Medulla oblongata (tissue), 1 donor: ENCODE measurements around the gene CEP72.

Experiments used
- DNase-seq: peaks from one replicate; pipeline ENCODE4 v3.0.0-alpha.2; 2015; ENCODE audit errors: extremely low spot score

The CEP72 gene

GRCh38 chr5:639253-639530, 27.1 kb downstream of the CEP72 start:
- no peak for DNase-seq

- DNase-seq: no peak
Observed at GRCh38 chr5:639584-640213, 27.6 kb downstream of the CEP72 start.

GRCh38 chr5:640461-641330, 28.6 kb downstream of the CEP72 start:
- DNase-seq: no peak

- DNase-seq: no peak
Observed at GRCh38 chr5:641331-641765, 29.2 kb downstream of the CEP72 start.

GRCh38 chr5:642481-642880, 30.3 kb downstream of the CEP72 start:
- no peak for DNase-seq

- no peak for DNase-seq
Observed at GRCh38 chr5:643351-643801, 31.2 kb downstream of the CEP72 start.

- no peak for DNase-seq
Observed at GRCh38 chr5:643811-644271, 31.7 kb downstream of the CEP72 start.

- no peak for DNase-seq
Observed at GRCh38 chr5:644509-644908, 32.4 kb downstream of the CEP72 start.

- no peak for DNase-seq
Observed at GRCh38 chr5:644971-645370, 32.8 kb downstream of the CEP72 start.

- DNase-seq: no peak
Observed at GRCh38 chr5:645421-645820, 33.3 kb downstream of the CEP72 start.

- no peak for DNase-seq
Observed at GRCh38 chr5:646396-647201, 34.5 kb downstream of the CEP72 start.

- DNase-seq: no peak
Observed at GRCh38 chr5:647311-647710, 35.2 kb downstream of the CEP72 start.

- DNase-seq: no peak
Observed at GRCh38 chr5:647727-648126, 35.6 kb downstream of the CEP72 start.

GRCh38 chr5:651296-652022, 39.3 kb downstream of the CEP72 start:
- no peak for DNase-seq

GRCh38 chr5:652023-652515, 39.9 kb downstream of the CEP72 start:
- no peak for DNase-seq

GRCh38 chr5:652773-653350, 40.7 kb downstream of the CEP72 start:
- no peak for DNase-seq

GRCh38 chr5:654071-654778, 42.1 kb downstream of the CEP72 start:
- no peak for DNase-seq

GRCh38 chr5:655406-655805, 43.3 kb downstream of the CEP72 start:
- DNase-seq: no peak

GRCh38 chr5:657570-657969, 45.4 kb downstream of the CEP72 start:
- no peak for DNase-seq

GRCh38 chr5:658103-658502, 46.0 kb downstream of the CEP72 start:
- DNase-seq: no peak
